NCI-H526 (cell line): ENCODE measurements around the gene KIAA0513.

Source experiments
- DNase-seq, 2 experiments: peaks; one replicate each; lab custom pipeline; 2025; lab: John Stamatoyannopoulos, UW

KIAA0513 gene

GRCh38 chr16:85134789-85135142 lies 107.2 kb downstream of the KIAA0513 start:
- no peak for DNase-seq

GRCh38 chr16:85136213-85136701 lies 108.7 kb downstream of the KIAA0513 start:
- DNase-seq = no peak

GRCh38 chr16:85136702-85137322 lies 109.2 kb downstream of the KIAA0513 start:
- no peak for DNase-seq

GRCh38 chr16:85137323-85138072 lies 109.9 kb downstream of the KIAA0513 start:
- no peak for DNase-seq

- no peak for DNase-seq
Observed at GRCh38 chr16:85138073-85138824, 110.7 kb downstream of the KIAA0513 start.

- DNase-seq = no peak
Observed at GRCh38 chr16:85138825-85139627, 111.4 kb downstream of the KIAA0513 start.

- DNase-seq = no peak
Observed at GRCh38 chr16:85139881-85140339, 112.3 kb downstream of the KIAA0513 start.

- no peak for DNase-seq
Observed at GRCh38 chr16:85140455-85141012, 112.9 kb downstream of the KIAA0513 start.

GRCh38 chr16:85141491-85142128 lies 114.0 kb downstream of the KIAA0513 start:
- DNase-seq = no peak

GRCh38 chr16:85142129-85142513 lies 114.5 kb downstream of the KIAA0513 start:
- DNase-seq = no peak

- DNase-seq = no peak
Observed at GRCh38 chr16:85142771-85143211, 115.2 kb downstream of the KIAA0513 start.
